ENCODE data around the gene PRMT7. TPM values are rescaled to one million over a fixed set of nuclear protein-coding genes. Genes with fewer than 3 reads are reported as not detected.

The PRMT7 gene
- polyA plus RNA-seq, 1 donor (not counting 4 experiments of a cell fraction or from before 2014, with no cell fraction given) = 27.4 TPM

- H3K36me3 ChIP-seq (ENCODE audit: control insufficient read depth in 2 of 2, extremely low read depth in 1 of 2, insufficient read depth in 2 of 2, low read length in 2 of 2) = peaks cover 29 to 66% of the 10 kb centered on the region in 2 experiments
- H3K79me2 ChIP-seq (ENCODE audit: control insufficient read depth, insufficient read depth, low read length) = peaks cover 10% of the 10 kb centered on the region
Measured at GRCh38 chr16:68300734-68301459, 9.9 kb upstream of the PRMT7 start.

DNA sequence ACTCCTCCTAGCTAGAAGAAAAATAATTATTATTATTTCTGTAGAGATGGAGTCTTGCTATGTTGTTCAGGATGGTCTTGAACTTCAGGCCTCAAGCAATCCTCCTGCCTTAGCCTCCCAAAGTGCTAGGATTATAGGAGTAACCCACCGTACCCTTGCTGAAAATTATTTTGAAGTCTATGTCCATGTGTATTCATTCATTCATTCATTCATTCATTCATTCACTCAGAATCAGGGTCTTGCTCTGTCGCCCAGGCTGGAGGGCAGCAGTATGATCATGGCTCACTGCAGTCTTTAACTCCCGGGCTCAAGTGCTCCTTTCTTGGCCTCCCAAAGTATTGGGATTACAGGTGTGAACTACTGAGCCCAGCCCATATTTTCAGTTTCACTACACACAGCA lies 4.2 kb upstream of the PRMT7 start:
- DNase-seq (ENCODE audit: low read depth, low spot score) (no peak), FAIRE-seq (no peak)
- no peaks in the 10 kb centered on the region for H4K20me1 ChIP-seq (ENCODE audit: control insufficient read depth, extremely low read depth, insufficient read depth, low read length)
- H2AFZ ChIP-seq (ENCODE audit: control insufficient read depth, low read length) = no peak overlapping the region
- peaks cover 52% of the 10 kb centered on the region for H3K79me2 ChIP-seq (ENCODE audit: control insufficient read depth, insufficient read depth, low read length)
- peaks cover 20 to 35% of the 10 kb centered on the region in 2 experiments for H3K36me3 ChIP-seq (ENCODE audit: control insufficient read depth in 2 of 2, extremely low read depth in 1 of 2, insufficient read depth in 2 of 2, low read length in 2 of 2)
- TF ChIP-seq, protein P1, sequence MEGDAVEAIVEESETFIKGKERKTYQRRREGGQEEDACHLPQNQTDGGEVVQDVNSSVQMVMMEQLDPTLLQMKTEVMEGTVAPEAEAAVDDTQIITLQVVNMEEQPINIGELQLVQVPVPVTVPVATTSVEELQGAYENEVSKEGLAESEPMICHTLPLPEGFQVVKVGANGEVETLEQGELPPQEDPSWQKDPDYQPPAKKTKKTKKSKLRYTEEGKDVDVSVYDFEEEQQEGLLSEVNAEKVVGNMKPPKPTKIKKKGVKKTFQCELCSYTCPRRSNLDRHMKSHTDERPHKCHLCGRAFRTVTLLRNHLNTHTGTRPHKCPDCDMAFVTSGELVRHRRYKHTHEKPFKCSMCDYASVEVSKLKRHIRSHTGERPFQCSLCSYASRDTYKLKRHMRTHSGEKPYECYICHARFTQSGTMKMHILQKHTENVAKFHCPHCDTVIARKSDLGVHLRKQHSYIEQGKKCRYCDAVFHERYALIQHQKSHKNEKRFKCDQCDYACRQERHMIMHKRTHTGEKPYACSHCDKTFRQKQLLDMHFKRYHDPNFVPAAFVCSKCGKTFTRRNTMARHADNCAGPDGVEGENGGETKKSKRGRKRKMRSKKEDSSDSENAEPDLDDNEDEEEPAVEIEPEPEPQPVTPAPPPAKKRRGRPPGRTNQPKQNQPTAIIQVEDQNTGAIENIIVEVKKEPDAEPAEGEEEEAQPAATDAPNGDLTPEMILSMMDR (optimal IDR thresholded peaks at IDR 0.05 in 1 of 3, IDR thresholded peaks at IDR 0.05 in 1 of 3, conservative IDR thresholded peaks at IDR 0.05 in 1 of 3; ENCODE audit: extremely low read depth in 1 of 3, insufficient read depth in 2 of 3, low read length in 3 of 3) = no peak
- TF ChIP-seq EZH2 (IDR thresholded peaks at IDR 0.05; ENCODE audit: low read length) = no peak
- no peak overlapping the region for H3K4me3 ChIP-seq (ENCODE audit: control insufficient read depth in 2 of 3, extremely low read depth in 1 of 3, insufficient read depth in 2 of 3, low read depth in 1 of 3, low read length in 3 of 3)
- peaks cover 11% of the 10 kb centered on the region for H3K4me1 ChIP-seq (ENCODE audit: control insufficient read depth, extremely low read depth, insufficient read depth, low read length)
- no peak overlapping the region for H3K9ac ChIP-seq (ENCODE audit: control insufficient read depth, extremely low read depth, insufficient read depth, low read length)
- H3K27me3 ChIP-seq (ENCODE audit: control insufficient read depth, extremely low read depth, insufficient read depth, low read length) = no peaks in the 10 kb centered on the region
- no peaks in the 10 kb centered on the region for H3K9me1 ChIP-seq (ENCODE audit: control insufficient read depth, extremely low read depth, insufficient read depth, low read length)
- no peak overlapping the region for H3K27ac ChIP-seq (ENCODE audit: control insufficient read depth, insufficient read depth, low read length)
- dilution Hi-C loops (cut with MboI; ENCODE audit: extremely low pct_ligation_motif_present, low sequenced_read_pairs) = no loop called here
- H3K4me2 ChIP-seq (ENCODE audit: control insufficient read depth, extremely low read depth, insufficient read depth, low read depth, low read length) = no peak overlapping the region
- H3K9me3 ChIP-seq (ENCODE audit: control insufficient read depth, low read depth, low read length) = no peaks in the 10 kb centered on the region

More at GRCh38 chr16:68300734-68301459, 9.9 kb upstream of the PRMT7 start:
- Histone ChIP-seq H3K9ac (ENCODE audit: control insufficient read depth, extremely low read depth, insufficient read depth, low read length) (peak overlapping the region; percentile 60), H3K9me3 (ENCODE audit: control insufficient read depth, low read depth, low read length) (no peaks in the 10 kb centered on the region), H3K4me3 (ENCODE audit: control insufficient read depth in 2 of 3, extremely low read depth in 1 of 3, insufficient read depth in 2 of 3, low read depth in 1 of 3, low read length in 3 of 3) (no peak overlapping the region), H3K4me2 (ENCODE audit: control insufficient read depth, extremely low read depth, insufficient read depth, low read depth, low read length) (no peak overlapping the region), H3K9me1 (ENCODE audit: control insufficient read depth, extremely low read depth, insufficient read depth, low read length) (no peaks in the 10 kb centered on the region), H4K20me1 (ENCODE audit: control insufficient read depth, extremely low read depth, insufficient read depth, low read length) (peaks cover 9% of the 10 kb centered on the region), H3K27me3 (ENCODE audit: control insufficient read depth, extremely low read depth, insufficient read depth, low read length) (no peaks in the 10 kb centered on the region), H3K27ac (ENCODE audit: control insufficient read depth, insufficient read depth, low read length) (peak overlapping the region; percentile 92), H3K4me1 (ENCODE audit: control insufficient read depth, extremely low read depth, insufficient read depth, low read length) (peaks cover 35% of the 10 kb centered on the region), H2AFZ (ENCODE audit: control insufficient read depth, low read length) (no peak overlapping the region)
- TF ChIP-seq, protein P1 (optimal IDR thresholded peaks at IDR 0.05 in 1 of 3, IDR thresholded peaks at IDR 0.05 in 1 of 3, conservative IDR thresholded peaks at IDR 0.05 in 1 of 3; ENCODE audit: extremely low read depth in 1 of 3, insufficient read depth in 2 of 3, low read length in 3 of 3) = no peak
- no peak for TF ChIP-seq EZH2 (IDR thresholded peaks at IDR 0.05; ENCODE audit: low read length)
- no peak for DNase-seq (ENCODE audit: low read depth, low spot score)
- dilution Hi-C loops (cut with MboI; ENCODE audit: extremely low pct_ligation_motif_present, low sequenced_read_pairs) = no loop called here
- FAIRE-seq = no peak

All from keratinocyte (primary cell).